Duodenal mucosa (tissue), 2 donors: ENCODE data around the gene SLC43A2.

Source experiments
- H3K27ac ChIP-seq: one replicate; pipeline ENCODE4 v1.7.0; 2013; ENCODE audit warnings: low read depth, low read length
- H3K27me3 ChIP-seq, 2 donors: one replicate each; pipeline ENCODE4 v1.7.0; 2013; ENCODE audit warnings: low read length in 2 of 2, control low read depth in 1 of 2; ENCODE audit not compliant: insufficient read depth in 2 of 2, control insufficient read depth in 1 of 2
- H3K36me3 ChIP-seq, 2 donors: one replicate each; pipeline ENCODE4 v1.7.0; 2013; ENCODE audit warnings: low read length in 2 of 2, control low read depth in 1 of 2; ENCODE audit not compliant: insufficient read depth in 2 of 2, control insufficient read depth in 1 of 2
- H3K4me1 ChIP-seq, 2 donors: one replicate each; pipeline ENCODE4 v1.7.0; 2013; ENCODE audit warnings: low read length in 2 of 2, control low read depth in 1 of 2; ENCODE audit not compliant: insufficient read depth in 2 of 2, control insufficient read depth in 1 of 2
- H3K4me3 ChIP-seq, 2 donors: one replicate each; pipeline ENCODE4 v1.7.0; 2013; ENCODE audit warnings: low read length in 2 of 2, low read depth in 1 of 2
- H3K9ac ChIP-seq, 2 donors: one replicate each; pipeline ENCODE4 v1.7.0; 2013; ENCODE audit warnings: low read length in 2 of 2, low read depth in 1 of 2
- H3K9me3 ChIP-seq, 2 donors: one replicate each; pipeline ENCODE4 v1.7.0; 2013; ENCODE audit warnings: low read length in 2 of 2, control low read depth in 1 of 2; ENCODE audit not compliant: control insufficient read depth in 1 of 2

The SLC43A2 gene

GRCh38 chr17:1634841-1635650, 6.4 kb upstream of the SLC43A2 start:
- Histone ChIP-seq H3K27ac (no peak overlapping the region), H3K27me3 (no peaks in the 10 kb centered on the region), H3K36me3 (peaks cover 0 to 3% of the 10 kb centered on the region in 2 donors), H3K9ac (no peak overlapping the region), H3K4me1 (no peaks in the 10 kb centered on the region), H3K4me3 (no peak overlapping the region), H3K9me3 (no peaks in the 10 kb centered on the region)

GRCh38 chr17:1630662-1631061, 2.0 kb upstream of the SLC43A2 start:
- H3K27ac ChIP-seq, result no peak overlapping the region
- H3K36me3 ChIP-seq, result peaks cover 0 to 3% of the 10 kb centered on the region in 2 donors
- H3K9ac ChIP-seq, result no peak overlapping the region
- no peaks in the 10 kb centered on the region for H3K27me3 ChIP-seq
- no peaks in the 10 kb centered on the region for H3K9me3 ChIP-seq
- no peak overlapping the region for H3K4me3 ChIP-seq
- peaks cover 24 to 25% of the 10 kb centered on the region in 2 donors for H3K4me1 ChIP-seq

- Histone ChIP-seq H3K36me3 (no peaks in the 10 kb centered on the region), H3K4me3 (peak overlapping the region; percentile 94), H3K27me3 (no peaks in the 10 kb centered on the region), H3K9me3 (no peaks in the 10 kb centered on the region), H3K27ac (peak overlapping the region; percentile 90), H3K4me1 (peaks cover 33% of the 10 kb centered on the region in 2 donors), H3K9ac (peak overlapping the region; percentile 81 to 89)
These were observed 1.1 kb upstream of the SLC43A2 start for GRCh38 chr17:1629504-1630310.

DNA sequence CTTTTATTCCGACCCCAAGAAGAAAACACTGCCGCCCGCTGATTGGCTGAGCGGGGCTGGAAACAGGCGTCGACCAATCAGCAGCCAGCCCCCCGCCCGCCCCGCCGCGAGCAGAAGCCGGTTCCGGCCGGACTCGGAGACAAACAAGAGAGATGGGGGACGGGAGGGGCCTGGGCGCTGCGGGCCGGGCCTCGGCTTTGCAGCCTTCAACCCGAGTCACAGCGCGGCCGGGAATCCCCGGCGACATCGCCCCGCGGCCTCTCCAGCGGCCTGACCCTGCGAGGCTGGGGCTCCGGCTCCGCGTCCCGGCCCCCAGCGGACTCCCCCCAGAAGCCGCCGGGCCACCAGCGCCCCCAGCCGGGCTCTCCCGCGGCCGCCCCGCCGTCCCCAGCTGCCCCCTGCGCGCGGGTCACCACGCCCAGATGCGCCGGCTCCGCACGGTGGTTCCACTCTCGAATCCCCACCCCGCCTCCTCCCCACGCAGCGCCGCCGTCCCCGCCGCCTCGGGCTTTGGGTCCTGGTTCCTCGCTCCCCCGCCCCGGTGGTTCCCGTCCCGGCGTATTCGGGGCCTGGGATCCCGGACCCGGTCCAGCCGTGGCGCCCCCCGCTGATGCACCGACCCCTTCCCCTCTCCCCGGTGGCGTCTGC, 346 bp upstream of the SLC43A2 start:
- H3K4me1 ChIP-seq, result peaks cover 33 to 34% of the 10 kb centered on the region in 2 donors

DNA sequence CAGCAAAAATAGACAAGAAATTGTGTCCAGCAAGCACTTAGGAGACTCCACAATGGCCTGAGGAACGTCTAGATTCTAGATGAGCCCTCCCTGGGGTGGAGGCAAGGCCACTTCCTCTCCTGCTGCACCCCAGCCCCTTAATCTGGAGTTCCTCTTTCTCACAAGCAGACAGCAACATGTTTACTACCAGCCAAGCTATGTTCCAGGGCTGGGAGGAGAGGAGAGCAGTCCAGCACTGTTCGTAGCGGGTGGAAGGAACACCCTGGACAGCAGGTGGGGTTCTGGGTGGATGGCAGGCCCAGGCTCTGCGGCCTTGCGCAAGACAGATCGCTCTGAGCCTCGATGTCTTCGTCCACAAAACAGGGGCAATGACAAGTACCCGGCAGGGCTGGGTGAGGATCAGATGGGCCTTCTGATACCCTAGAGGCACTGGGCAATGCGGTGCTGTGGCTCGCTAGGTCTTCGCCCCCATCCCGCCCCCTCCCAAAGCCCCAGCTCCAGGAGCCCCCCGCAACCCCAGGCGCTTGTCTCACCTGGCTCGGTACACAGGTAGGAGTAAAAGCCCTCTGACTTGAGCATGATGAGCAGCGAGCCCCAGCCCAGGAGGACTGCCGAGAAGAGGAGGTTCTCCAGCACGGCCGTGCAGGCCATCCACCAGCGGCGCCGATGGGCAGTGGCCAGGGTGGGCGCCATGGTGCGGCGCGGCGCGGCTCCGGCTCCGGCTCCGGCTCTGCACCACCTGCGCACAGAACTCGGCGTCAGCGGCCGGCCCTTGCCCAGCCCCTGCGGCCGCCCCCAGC, 1.3 kb downstream of the SLC43A2 start:
- Histone ChIP-seq H3K36me3 (no peaks in the 10 kb centered on the region), H3K4me3 (peak overlapping the region; percentile 94), H3K9ac (peak overlapping the region; percentile 81 to 91), H3K9me3 (no peaks in the 10 kb centered on the region), H3K27me3 (no peaks in the 10 kb centered on the region), H3K4me1 (peaks cover 33 to 34% of the 10 kb centered on the region in 2 donors), H3K27ac (peak overlapping the region; percentile 20)

More for the DNA sequence above, 346 bp upstream of the SLC43A2 start:
- Histone ChIP-seq H3K36me3 (no peaks in the 10 kb centered on the region), H3K27me3 (no peaks in the 10 kb centered on the region), H3K4me3 (peak overlapping the region; percentile 94), H3K9ac (peak overlapping the region; percentile 81 to 89), H3K9me3 (no peaks in the 10 kb centered on the region), H3K27ac (peak overlapping the region; percentile 90)

DNA sequence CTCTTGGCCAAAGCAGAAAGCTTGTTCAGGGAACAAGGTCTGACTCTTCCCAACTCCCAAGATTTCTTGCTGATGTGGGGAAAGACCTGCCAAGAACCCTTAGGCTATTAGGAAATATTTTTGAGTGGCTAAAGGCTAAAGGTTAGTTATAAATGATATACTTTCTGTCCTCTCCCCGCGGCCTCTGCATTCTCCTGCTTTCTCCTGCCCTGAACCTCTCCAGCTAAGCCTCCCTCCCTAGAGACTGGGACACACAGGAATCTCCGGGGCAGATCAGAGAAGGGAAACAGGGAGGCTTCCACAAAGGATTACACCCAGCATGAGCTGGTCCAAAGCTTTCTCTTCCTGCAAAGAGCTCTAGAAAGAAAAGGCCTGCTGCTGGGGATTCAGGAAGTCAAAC, 2.3 kb downstream of the SLC43A2 start:
- Histone ChIP-seq H3K27me3 (no peaks in the 10 kb centered on the region), H3K4me3 (peak overlapping the region; percentile 94), H3K27ac (no peak overlapping the region), H3K9ac (peak overlapping the region in 1 of 2 donors; percentile 91), H3K9me3 (no peaks in the 10 kb centered on the region), H3K4me1 (peaks cover 33 to 34% of the 10 kb centered on the region in 2 donors), H3K36me3 (peaks cover 0 to 2% of the 10 kb centered on the region in 2 donors)

DNA sequence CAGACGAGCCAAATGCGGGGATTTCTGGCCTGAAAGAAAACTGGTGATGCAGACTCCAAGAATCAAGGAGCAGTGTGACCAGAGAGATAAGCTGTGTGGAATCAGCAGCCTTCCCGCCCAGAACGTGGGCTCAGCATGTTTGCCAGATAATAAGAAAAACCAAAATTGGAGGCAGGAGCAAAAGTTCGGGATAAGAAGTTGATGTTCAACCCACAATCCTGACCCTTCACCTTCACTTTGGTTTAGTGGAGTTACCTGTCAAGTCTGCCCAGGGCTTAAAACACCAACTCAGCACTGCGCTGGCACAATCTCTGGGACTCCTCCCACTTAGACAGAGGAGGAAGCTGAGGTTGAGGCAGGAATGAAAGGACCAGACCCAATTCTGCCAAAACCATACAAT, 3.1 kb downstream of the SLC43A2 start:
- Histone ChIP-seq H3K27ac (no peak overlapping the region), H3K9ac (peak overlapping the region in 1 of 2 donors; percentile 44), H3K4me3 (peak overlapping the region in 1 of 2 donors; percentile 40), H3K27me3 (no peaks in the 10 kb centered on the region), H3K36me3 (peaks cover 0 to 3% of the 10 kb centered on the region in 2 donors), H3K4me1 (peaks cover 34 to 38% of the 10 kb centered on the region in 2 donors), H3K9me3 (no peaks in the 10 kb centered on the region)

- no peak overlapping the region for H3K4me3 ChIP-seq
- no peak overlapping the region for H3K9ac ChIP-seq
- no peaks in the 10 kb centered on the region for H3K9me3 ChIP-seq
- peaks cover 34 to 38% of the 10 kb centered on the region in 2 donors for H3K4me1 ChIP-seq
- peaks cover 0 to 7% of the 10 kb centered on the region in 2 donors for H3K36me3 ChIP-seq
- H3K27me3 ChIP-seq, result no peaks in the 10 kb centered on the region
- H3K27ac ChIP-seq, result no peak overlapping the region
These were observed 3.6 kb downstream of the SLC43A2 start for GRCh38 chr17:1625053-1625452.

- Histone ChIP-seq H3K4me1 (peaks cover 31 to 35% of the 10 kb centered on the region in 2 donors), H3K36me3 (peaks cover 0 to 7% of the 10 kb centered on the region in 2 donors), H3K27me3 (no peaks in the 10 kb centered on the region), H3K27ac (no peak overlapping the region), H3K4me3 (no peak overlapping the region), H3K9me3 (no peaks in the 10 kb centered on the region), H3K9ac (no peak overlapping the region)
These were observed 4.0 kb downstream of the SLC43A2 start for GRCh38 chr17:1624650-1625049.
